H1 (cell line): ENCODE data around the gene SLC1A5. TPM values are rescaled to one million over a fixed set of nuclear protein-coding genes. Genes with fewer than 3 reads are reported as not detected.

Source experiments
- CHD7 ChIP-seq: fragments of 300-600 bp; sonication (generic); IDR thresholded peaks from 2 replicates; pipeline ENCODE4 v1.7.1; 2012; ENCODE audit warnings: low read length, moderate library complexity, mild to moderate bottlenecking, inconsistent platforms; ENCODE audit not compliant: insufficient replicate concordance
- TBP ChIP-seq: IDR thresholded peaks from 2 replicates; pipeline ENCODE4 v1.6.1; 2011; ENCODE audit warnings: low read depth, low read length, improper control_type of control experiment
- polyA plus RNA-seq, 7 experiments: library from polyadenylated mRNA; depleted of rRNA in 3 of 7; stranded (reverse) in 5 of 7; unstranded in 2 of 7; fragments of >200 nt in 5 of 7; fragments of 200-250 nt in 2 of 7; gene quantifications; 1 replicate in 5 of 7; 2 replicates in 1 of 7; 4 replicates in 1 of 7; pipeline versions ENCODE4 v1.2.1 to v1.2.3, GENCODE V29; 2011 to 2013; ENCODE audit warnings: missing spikeins in 2 of 7, mixed read lengths in 2 of 7
- total RNA-seq: library from RNA; stranded (reverse); fragmentation: NEBNext Ultra II Directional; extraction: Animal tissue kit (Norgen Biotek cat#: 25700); gene quantifications from 2 replicates; pipeline ENCODE4 v1.2.1, GENCODE V29; 2021

The SLC1A5 gene
- total and polyA plus RNA-seq, 2 of the 8 experiments (the other 6 are each of a cell fraction or from before 2014, with no cell fraction given): 291 to 351 TPM

DNA sequence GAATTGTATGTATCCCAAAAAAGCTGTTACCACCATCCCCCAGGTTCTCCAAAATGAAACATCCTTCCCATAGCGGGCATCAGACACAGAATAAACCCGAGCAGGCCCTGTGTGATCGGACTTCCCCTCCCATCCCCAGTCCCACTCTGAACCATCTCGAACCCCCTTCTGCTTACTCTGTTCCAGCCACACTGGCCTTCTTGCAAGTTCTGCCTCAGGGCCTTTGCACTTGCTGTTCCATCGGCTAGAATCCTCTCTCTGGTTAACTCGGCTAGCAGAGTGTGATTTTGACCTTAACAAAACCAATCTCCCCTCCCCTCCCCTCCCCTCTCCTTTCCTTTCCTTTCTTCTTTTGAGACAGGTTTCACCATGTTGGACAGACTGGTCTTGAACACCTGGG is 46.6 kb upstream of the SLC1A5 start (continued):
- TF ChIP-seq CHD7: no peak
- no peak for TF ChIP-seq TBP
